H1 (cell line): Measurements from ENCODE around the gene PI4K2A. TPM values are rescaled to one million over a fixed set of nuclear protein-coding genes. Genes with fewer than 3 reads are reported as not detected.

Source experiments
- CTCF ChIA-PET: fragments of 300-600 bp; sonication (Branson Sonifier 250); formaldehyde crosslinking; loops from one replicate; lab custom pipeline; 2021; ENCODE audit not compliant: partially characterized antibody; lab: Charles Lee
- POLR2A ChIA-PET: fragments of 300-600 bp; sonication (Branson Sonifier 250); formaldehyde crosslinking; loops from one replicate; lab custom pipeline; 2021; ENCODE audit warnings: inconsistent platforms; ENCODE audit not compliant: partially characterized antibody; lab: Charles Lee
- DNase-seq, 2 experiments: peaks; one replicate each; pipeline versions ENCODE4 v3.0.0 to v3.0.0-alpha.2; 2010 to 2022; ENCODE audit warnings: low spot score in 2 of 2, low read depth in 1 of 2, mixed read lengths in 1 of 2
- FAIRE-seq: peaks from 2 replicates; lab custom pipeline; 2011; peaks lifted over from hg19 to GRCh38; lab: Jason Lieb, UNC
- H2AFZ ChIP-seq: 2 replicates; pipeline ENCODE4 v1.8.1; 2012; ENCODE audit warnings: low read length, inconsistent platforms
- H2AK5ac ChIP-seq: 2 replicates; pipeline ENCODE4 v1.6.1; 2013; ENCODE audit warnings: low read depth, low read length
- H2BK120ac ChIP-seq: replicated peaks from 2 replicates; pipeline ENCODE3; 2013; ENCODE audit warnings: low read depth, low read length, inconsistent platforms
- H2BK12ac ChIP-seq: 2 replicates; pipeline ENCODE4 v1.6.1; 2013; ENCODE audit warnings: low read depth, low read length
- H2BK15ac ChIP-seq: 2 replicates; pipeline ENCODE4 v1.6.1; 2013; ENCODE audit warnings: low read length
- H2BK20ac ChIP-seq: 2 replicates; pipeline ENCODE4 v1.6.1; 2013; ENCODE audit warnings: low read length
- H2BK5ac ChIP-seq: 2 replicates; pipeline ENCODE4 v1.6.1; 2013; ENCODE audit warnings: low read depth, low read length
- H3K14ac ChIP-seq: 2 replicates; pipeline ENCODE4 v1.6.1; 2013; ENCODE audit warnings: inconsistent platforms; ENCODE audit not compliant: insufficient read length
- H3K18ac ChIP-seq: 2 replicates; pipeline ENCODE4 v1.6.1; 2013; ENCODE audit warnings: low read length; ENCODE audit errors: extremely low read depth
- H3K23ac ChIP-seq: 2 replicates; pipeline ENCODE4 v1.6.1; 2013; ENCODE audit warnings: inconsistent platforms; ENCODE audit not compliant: insufficient read length
- H3K23me2 ChIP-seq: 2 replicates; pipeline ENCODE4 v1.6.1; 2013; ENCODE audit warnings: low read depth, low read length
- H3K27ac ChIP-seq: 2 replicates; pipeline ENCODE4 v1.6.1; 2011; ENCODE audit warnings: low read depth, low read length, inconsistent platforms
- H3K27me3 ChIP-seq, 4 experiments: replicated peaks in 1 of 4; 1 replicate in 1 of 4; 2 replicates in 3 of 4; pipeline versions ENCODE4 v1.6.1 to v1.8.1; 2011 to 2013; ENCODE audit warnings: low read length in 3 of 4, mild to moderate bottlenecking in 3 of 4, inconsistent platforms in 2 of 4, mixed read lengths in 2 of 4, moderate library complexity in 1 of 4; ENCODE audit not compliant: control insufficient read depth in 3 of 4, insufficient read depth in 3 of 4; ENCODE audit errors: extremely low read depth in 1 of 4
- H3K36me3 ChIP-seq, 4 experiments: 2 replicates each; pipeline versions ENCODE4 v1.6.1 to v1.8.1; 2011 to 2013; ENCODE audit warnings: mild to moderate bottlenecking in 4 of 4, low read length in 3 of 4, moderate library complexity in 2 of 4, control low read depth in 1 of 4, inconsistent platforms in 1 of 4; ENCODE audit not compliant: insufficient read depth in 4 of 4, control insufficient read depth in 2 of 4
- H3K4ac ChIP-seq: replicated peaks from 2 replicates; pipeline ENCODE3; 2013; ENCODE audit warnings: low read length, low read depth, mixed read lengths, inconsistent platforms; ENCODE audit not compliant: insufficient read length
- H3K4me1 ChIP-seq, 4 experiments: replicated peaks in 1 of 4; 1 replicate in 1 of 4; 2 replicates in 3 of 4; pipeline versions ENCODE4 v1.6.1 to v1.8.1; 2011 to 2013; ENCODE audit warnings: low read length in 3 of 4, inconsistent platforms in 2 of 4, mixed read lengths in 1 of 4; ENCODE audit not compliant: insufficient read depth in 4 of 4, control insufficient read depth in 3 of 4
- H3K4me2 ChIP-seq, 2 experiments: 2 replicates each; pipeline versions ENCODE4 v1.6.1 to v1.8.1; 2011 to 2013; ENCODE audit warnings: low read depth in 2 of 2, low read length in 2 of 2, control low read depth in 1 of 2, inconsistent platforms in 1 of 2, mild to moderate bottlenecking in 1 of 2; ENCODE audit not compliant: insufficient read depth in 1 of 2
- H3K4me3 ChIP-seq, 4 experiments: fragments of 200-600, 300-600 bp in 1 of 4; sonication (generic), shearing (Covaris generic), sonication (Bioruptor Twin) in 1 of 4; 2 replicates each; pipeline versions ENCODE4 v1.5.1 to v1.8.1; 2011 to 2016; ENCODE audit warnings: low read length in 4 of 4, low read depth in 3 of 4, control low read depth in 2 of 4, inconsistent platforms in 2 of 4, mild to moderate bottlenecking in 2 of 4, mixed read lengths in 1 of 4, moderate library complexity in 1 of 4; ENCODE audit not compliant: insufficient read depth in 2 of 4; ENCODE audit errors: extremely low read depth in 1 of 4
- H3K56ac ChIP-seq: replicated peaks from 2 replicates; pipeline ENCODE3; 2013; ENCODE audit warnings: low read depth, mild to moderate bottlenecking, mixed read lengths, low read length, inconsistent platforms; ENCODE audit not compliant: insufficient read length
- H3K79me1 ChIP-seq: 2 replicates; pipeline ENCODE4 v1.6.1; 2013; ENCODE audit warnings: low read depth, low read length, control low read depth
- H3K79me2 ChIP-seq, 2 experiments: 2 replicates each; pipeline versions ENCODE4 v1.6.1 to v1.8.1; 2012 to 2013; ENCODE audit warnings: low read length in 2 of 2, mild to moderate bottlenecking in 2 of 2, inconsistent platforms in 1 of 2; ENCODE audit not compliant: insufficient read depth in 2 of 2, control insufficient read depth in 1 of 2
- H3K9ac ChIP-seq, 4 experiments: replicated peaks in 1 of 4; 1 replicate in 1 of 4; 2 replicates in 3 of 4; pipeline versions ENCODE4 v1.6.1 to v1.8.1; 2011 to 2013; ENCODE audit warnings: low read depth in 3 of 4, low read length in 3 of 4, control low read depth in 2 of 4, mild to moderate bottlenecking in 2 of 4, moderate library complexity in 2 of 4, inconsistent platforms in 1 of 4; ENCODE audit errors: extremely low read depth in 1 of 4
- H3K9me3 ChIP-seq, 2 experiments: 2 replicates each; pipeline versions ENCODE4 v1.6.1 to v1.8.1; 2012 to 2013; ENCODE audit warnings: mild to moderate bottlenecking in 2 of 2, moderate library complexity in 2 of 2, control low read depth in 1 of 2, inconsistent platforms in 1 of 2, low read depth in 1 of 2, low read length in 1 of 2, mixed read lengths in 1 of 2; ENCODE audit not compliant: insufficient read depth in 2 of 2
- H4K20me1 ChIP-seq, 2 experiments: replicated peaks in 1 of 2; 2 replicates each; pipeline versions ENCODE3 to v1.8.1; 2011 to 2013; ENCODE audit warnings: inconsistent platforms in 2 of 2, low read length in 2 of 2, mild to moderate bottlenecking in 1 of 2; ENCODE audit not compliant: insufficient read depth in 2 of 2, control insufficient read depth in 1 of 2
- H4K5ac ChIP-seq: 2 replicates; pipeline ENCODE4 v1.6.1; 2013; ENCODE audit warnings: low read length, low read depth, mixed read lengths, inconsistent platforms; ENCODE audit not compliant: insufficient read length
- H4K8ac ChIP-seq: 2 replicates; pipeline ENCODE4 v1.8.0; 2013; ENCODE audit warnings: mild to moderate bottlenecking, moderate library complexity, low read length, inconsistent platforms; ENCODE audit not compliant: insufficient read depth; ENCODE audit errors: extremely low read depth
- H4K91ac ChIP-seq: replicated peaks from 2 replicates; pipeline ENCODE3; 2013; ENCODE audit warnings: low read length, mixed read lengths, inconsistent platforms; ENCODE audit not compliant: insufficient read length
- BRCA1 ChIP-seq: IDR thresholded peaks from 2 replicates; pipeline ENCODE4 v1.6.1; 2012; ENCODE audit warnings: low read depth, low read length, improper control_type of control experiment
- CTBP2 ChIP-seq: IDR thresholded peaks from 2 replicates; pipeline ENCODE4 v1.7.0; 2011; ENCODE audit warnings: borderline replicate concordance, mild to moderate bottlenecking, moderate library complexity, mixed read lengths, low read length; ENCODE audit not compliant: insufficient read depth, insufficient read length
- EGR1 ChIP-seq: IDR thresholded peaks from 2 replicates; pipeline ENCODE4 v1.6.1; 2011; ENCODE audit warnings: low read depth, low read length, borderline replicate concordance
- HDAC2 ChIP-seq, 2 experiments: fragments of 300-600 bp in 1 of 2; sonication (generic) in 1 of 2; IDR thresholded peaks; 2 replicates each; pipeline ENCODE4 v1.6.1; 2011 to 2012; ENCODE audit warnings: low read depth in 2 of 2, low read length in 2 of 2, mild to moderate bottlenecking in 2 of 2, moderate library complexity in 2 of 2, borderline replicate concordance in 1 of 2, inconsistent platforms in 1 of 2
- KDM1A ChIP-seq: fragments of 200-600, 300-600 bp; sonication (generic); IDR thresholded peaks from 2 replicates; pipeline ENCODE4 v1.7.1; 2016; ENCODE audit warnings: mild to moderate bottlenecking, low read length, borderline replicate concordance
- MAFK ChIP-seq: IDR thresholded peaks from 2 replicates; pipeline ENCODE4 v1.6.1; 2012; ENCODE audit warnings: low read depth, mild to moderate bottlenecking, improper control_type of control experiment, low read length
- NRF1 ChIP-seq: IDR thresholded peaks from 2 replicates; pipeline ENCODE4 v1.6.1; 2011; ENCODE audit warnings: mild to moderate bottlenecking, low read depth, low read length, improper control_type of control experiment
- SIRT6 ChIP-seq: IDR thresholded peaks from one replicate; pipeline ENCODE4 v1.7.1; 2012; ENCODE audit warnings: low read length, inconsistent platforms
- YY1 ChIP-seq: IDR thresholded peaks from 2 replicates; pipeline ENCODE4 v1.6.1; 2011; ENCODE audit warnings: low read depth, mild to moderate bottlenecking, low read length
- WGBS, 2 experiments: shearing (Covaris generic) in 1 of 2; methylation state at CpG; one replicate each; pipeline versions ENCODE4 v1.1.6 to v1.1.7; 2013 to 2015; ENCODE audit warnings: low lambda C conversion rate in 2 of 2, mixed read lengths in 2 of 2, inconsistent platforms in 1 of 2, low coverage in 1 of 2, missing lambda C conversion rate in 1 of 2; ENCODE audit not compliant: insufficient replicate concordance in 2 of 2, insufficient coverage in 1 of 2, insufficient read length in 1 of 2; ENCODE audit errors: extremely low coverage in 1 of 2, missing lambda C conversion rate in 1 of 2; 5-methylcytosine and 5-hydroxymethylcytosine counted together
- polyA plus RNA-seq, 7 experiments: library from polyadenylated mRNA; depleted of rRNA in 3 of 7; stranded (reverse) in 5 of 7; unstranded in 2 of 7; fragments of >200 nt in 5 of 7; fragments of 200-250 nt in 2 of 7; gene quantifications; 1 replicate in 5 of 7; 2 replicates in 1 of 7; 4 replicates in 1 of 7; pipeline versions ENCODE4 v1.2.1 to v1.2.3, GENCODE V29; 2011 to 2013; ENCODE audit warnings: missing spikeins in 2 of 7, mixed read lengths in 2 of 7
- total RNA-seq: library from RNA; stranded (reverse); fragmentation: NEBNext Ultra II Directional; extraction: Animal tissue kit (Norgen Biotek cat#: 25700); gene quantifications from 2 replicates; pipeline ENCODE4 v1.2.1, GENCODE V29; 2021

PI4K2A gene
- total and polyA plus RNA-seq, 2 of the 8 experiments (the other 6 are each of a cell fraction or from before 2014, with no cell fraction given): 20.7 to 21.9 TPM

- ChIA-PET POLR2A (interaction anchor here (0.9 to 1.1 kb wide), 3 partner anchors 11 to 137 kb away, joined by 3 read pairs; no protein-coding TSS in a partner anchor), CTCF (interaction anchor here (0.8 to 4.3 kb wide), 11 partner anchors 9 to 134 kb away, joined by 3 to 24 read pairs (median 4); partner anchors contain the start of genes ANKRD2, C10orf62 and HOGA1)
- Histone ChIP-seq H2BK12ac (0 out of 2 replicates have a peak overlapping the region, but pooled peaks have one; percentile 39), H2BK120ac (no peak overlapping the region), H4K91ac (no peak overlapping the region), H3K9me3 (no peaks in the 10 kb centered on the region), H2AFZ (no peak overlapping the region), H3K4me3 (no peak overlapping the region), H3K79me2 (no peaks in the 10 kb centered on the region), H2BK20ac (no peak overlapping the region), H3K27ac (no peak overlapping the region), H3K4me2 (no peak overlapping the region), H4K5ac (no peak overlapping the region), H2AK5ac (no peak overlapping the region), H3K4me1 (peaks cover 0 to 2% (median under 1%) of the 10 kb centered on the region in 4 experiments; a peak in 1 of 7 replicates), H3K36me3 (no peaks in the 10 kb centered on the region), H4K8ac (no peak overlapping the region), H3K9ac (no peak overlapping the region), H4K20me1 (no peaks in the 10 kb centered on the region), H3K79me1 (no peaks in the 10 kb centered on the region), H3K4ac (no peak overlapping the region), H2BK15ac (no peak overlapping the region), H3K23ac (no peak overlapping the region), H2BK5ac (peak overlapping the region; percentile 24; the same call in 1 of the 2 replicates), H3K56ac (no peak overlapping the region), H3K23me2 (no peaks in the 10 kb centered on the region), H3K27me3 (no peaks in the 10 kb centered on the region), H3K14ac (no peak overlapping the region), H3K18ac (no peak overlapping the region)
- TF ChIP-seq EGR1 (no peak), YY1 (no peak), BRCA1 (no peak), SIRT6 (no peak), MAFK (no peak), KDM1A (no peak), CTBP2 (no peak), NRF1 (no peak), HDAC2 (IDR thresholded peaks at IDR 0.05; ENCODE audit: borderline replicate concordance in 1 of 2, low read depth in 2 of 2, low read length in 2 of 2) (no peak)
- DNase-seq (no peak), FAIRE-seq (no peak)
- 92% methylated on average over 19 of the region's 19 CpGs; no CpG with 5 or more reads in 1 of the 2 experiments for WGBS, 2 experiments
Observed at GRCh38 chr10:97598407-97599271, 41.8 kb upstream of the PI4K2A start.
